NCI-H1417 (cell line): ENCODE measurements around the gene RNF112.
A peak's percentile ranks its signal among the peaks of the same experiment; 100 is the strongest.
"Not testable (repeated sequence)": the region's sequence is repeated elsewhere in the genome, so short reads cannot be mapped to it uniquely, and the experiment has no call there.

Source experiments
- DNase-seq, 3 experiments: peaks; one replicate each; lab custom pipeline; 2025; lab: John Stamatoyannopoulos, UW

The RNF112 gene

GRCh38 chr17:19413761-19414160 lies 2.7 kb downstream of the RNF112 start:
- no peak for DNase-seq

GRCh38 chr17:19414396-19415280 lies 3.6 kb downstream of the RNF112 start:
- no peak for DNase-seq

GRCh38 chr17:19415311-19415710 lies 4.3 kb downstream of the RNF112 start:
- no peak for DNase-seq

DNA sequence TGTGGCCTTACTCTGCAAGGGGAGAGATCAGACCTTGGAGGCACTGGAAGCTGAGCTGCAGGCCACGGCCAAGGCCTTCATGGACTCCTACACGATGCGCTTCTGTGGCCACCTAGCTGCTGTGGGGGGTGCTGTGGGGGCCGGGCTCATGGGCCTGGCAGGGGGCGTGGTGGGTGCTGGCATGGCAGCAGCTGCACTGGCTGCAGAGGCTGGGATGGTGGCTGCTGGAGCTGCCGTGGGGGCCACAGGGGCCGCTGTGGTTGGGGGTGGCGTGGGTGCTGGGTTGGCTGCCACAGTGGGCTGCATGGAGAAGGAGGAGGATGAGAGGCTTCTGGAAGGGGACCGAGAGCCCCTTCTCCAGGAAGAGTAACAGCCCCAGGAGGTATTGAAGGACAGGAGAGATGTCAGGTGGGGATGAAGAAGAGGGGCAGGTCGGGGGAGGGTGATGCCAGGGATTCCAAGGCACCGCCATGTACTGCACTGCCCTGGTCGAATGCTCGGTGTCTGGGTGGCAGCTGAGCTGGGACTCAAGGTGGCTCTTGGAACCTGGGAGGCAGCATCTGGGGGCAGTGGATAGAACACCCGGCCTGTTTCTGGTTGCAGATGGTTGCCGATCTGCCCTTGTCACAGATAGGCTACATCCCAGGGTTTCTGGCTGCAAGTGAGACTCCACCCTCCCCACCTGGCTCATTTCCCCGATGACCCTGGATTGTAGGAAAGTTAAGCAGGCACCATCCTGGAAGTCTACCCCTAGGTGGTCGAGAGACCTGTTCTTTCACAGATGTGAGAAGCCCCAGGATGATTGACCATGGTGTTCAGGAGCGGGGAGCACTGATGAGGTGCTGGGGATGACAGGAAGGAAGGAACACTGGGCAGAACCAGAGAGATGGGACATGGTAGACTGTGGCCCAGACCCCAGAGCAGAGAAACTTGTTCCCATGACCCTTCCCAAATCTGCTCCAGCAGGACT lies 5.1 kb downstream of the RNF112 start:
- no peak for DNase-seq

DNA sequence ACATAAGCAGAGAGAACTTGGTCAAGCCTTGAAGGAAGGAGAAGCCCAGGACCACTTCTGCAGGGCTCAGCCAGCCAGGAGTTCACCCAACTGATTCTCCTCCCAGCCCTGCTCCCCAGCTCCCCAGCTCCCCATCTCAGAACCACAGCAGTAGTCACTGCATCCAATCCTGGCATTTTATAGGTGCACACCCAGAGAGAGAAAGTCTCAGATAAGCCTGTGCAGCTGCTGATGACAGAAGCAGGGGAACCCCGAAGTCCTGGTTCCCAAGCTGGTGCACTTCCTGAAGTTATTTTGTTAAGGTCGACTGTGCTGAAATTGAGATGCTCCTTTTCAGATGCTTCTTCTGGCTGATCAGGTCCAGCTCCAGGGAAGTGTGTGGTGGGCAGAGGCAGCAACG lies 6.6 kb downstream of the RNF112 start:
- no peak for DNase-seq

GRCh38 chr17:19418251-19418992 lies 7.4 kb downstream of the RNF112 start:
- DNase-seq, result no peak

GRCh38 chr17:19421219-19421618 lies 10.2 kb downstream of the RNF112 start:
- no peak for DNase-seq

GRCh38 chr17:19421926-19422325 lies 10.9 kb downstream of the RNF112 start:
- no peak for DNase-seq

GRCh38 chr17:19424934-19425868 lies 14.2 kb downstream of the RNF112 start:
- DNase-seq, result no peak

GRCh38 chr17:19426631-19427030 lies 15.6 kb downstream of the RNF112 start:
- no peak for DNase-seq

DNA sequence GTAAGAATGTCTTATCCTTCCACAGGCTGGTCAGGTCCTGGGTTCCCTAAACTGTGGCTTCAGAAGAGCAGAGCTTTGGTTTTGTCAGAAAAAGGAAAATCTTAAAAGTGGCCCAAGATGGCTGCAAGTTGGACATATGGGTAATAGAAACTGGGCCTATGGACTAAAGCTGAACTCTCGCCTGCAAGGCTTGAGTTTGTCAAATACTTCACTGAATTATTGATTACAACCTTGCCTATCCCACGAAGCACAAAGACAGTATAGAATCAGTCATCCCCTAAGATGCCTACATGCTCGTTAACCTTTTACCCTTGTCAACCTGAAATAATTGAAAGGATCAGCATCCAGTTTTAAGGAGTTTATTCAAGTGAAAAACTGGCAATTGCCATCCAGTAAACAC lies 20.7 kb downstream of the RNF112 start:
- DNase-seq, result no peak

- DNase-seq, result peak in 1 of 3 experiments; percentile 0
Measured at GRCh38 chr17:19433255-19433654, 22.2 kb downstream of the RNF112 start.

DNA sequence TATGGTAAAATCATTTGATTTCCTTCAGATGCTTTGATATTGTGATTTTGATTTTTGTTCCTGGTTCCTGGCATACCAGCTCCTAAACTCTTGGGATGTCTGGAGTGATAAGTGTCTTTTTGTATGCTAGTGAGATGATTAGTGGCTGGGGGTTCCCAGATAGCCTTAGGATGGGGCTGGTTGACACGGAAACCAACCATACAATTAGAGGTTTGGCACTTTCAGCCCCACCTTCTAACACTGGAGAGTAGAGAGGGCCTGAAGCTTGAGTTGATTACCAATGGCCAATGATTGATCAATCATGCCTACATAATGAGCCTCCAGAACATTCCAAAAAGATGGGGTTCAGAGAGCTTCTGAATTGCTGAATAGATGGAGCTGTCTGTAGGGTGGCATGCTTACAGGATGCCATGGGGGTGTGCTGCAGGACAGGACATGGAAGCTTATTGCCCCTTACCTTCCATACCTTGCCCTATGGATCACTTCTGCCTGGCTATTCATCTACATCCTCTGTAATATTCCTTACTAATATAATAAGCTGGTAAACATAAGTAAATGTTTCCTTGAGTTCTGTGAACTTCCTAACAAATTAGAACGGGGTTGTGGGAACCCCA lies 22.8 kb downstream of the RNF112 start:
- DNase-seq, result peak in 1 of 3 experiments; percentile 7

DNA sequence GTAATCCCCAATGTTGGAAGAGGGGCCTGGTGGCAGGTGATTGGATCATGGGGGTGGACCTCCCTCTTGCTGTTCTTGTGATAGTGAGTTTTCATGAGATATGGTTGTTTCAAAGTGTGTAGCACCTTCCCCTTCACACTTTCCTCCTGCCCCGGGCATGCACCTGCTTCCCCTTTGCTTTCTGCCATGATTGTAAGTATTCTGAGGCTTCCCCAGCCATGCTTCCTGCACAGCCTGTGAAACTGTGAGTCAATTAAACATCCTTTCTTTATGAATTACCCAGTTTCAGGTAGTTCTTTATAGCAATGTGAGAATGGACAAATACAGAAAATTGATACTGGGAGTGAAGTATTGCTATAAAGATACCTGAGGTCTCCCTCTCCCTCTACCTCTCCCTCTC lies 29.4 kb downstream of the RNF112 start:
- no peak for DNase-seq

DNA sequence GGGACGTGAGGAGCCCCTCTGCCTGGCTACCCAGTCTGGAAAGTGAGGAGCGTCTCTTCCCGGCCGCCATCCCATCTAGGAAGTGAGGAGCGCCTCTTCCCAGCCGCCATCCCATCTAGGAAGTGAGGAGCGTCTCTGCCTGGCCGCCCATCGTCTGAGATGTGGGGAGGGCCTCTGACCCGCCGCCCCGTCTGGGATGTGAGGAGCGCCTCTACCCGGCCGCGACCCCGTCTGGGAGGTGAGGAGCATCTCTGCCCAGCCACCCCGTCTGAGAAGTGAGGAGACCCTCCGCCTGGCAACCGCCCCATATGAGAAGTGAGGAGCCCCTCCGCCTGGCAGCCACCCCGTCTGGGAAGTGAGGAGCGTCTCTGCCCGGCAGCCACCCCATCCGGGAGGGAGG lies 30.3 kb downstream of the RNF112 start:
- DNase-seq, result not testable (repeated sequence)

GRCh38 chr17:19442731-19443130 lies 31.7 kb downstream of the RNF112 start:
- no peak for DNase-seq

DNA sequence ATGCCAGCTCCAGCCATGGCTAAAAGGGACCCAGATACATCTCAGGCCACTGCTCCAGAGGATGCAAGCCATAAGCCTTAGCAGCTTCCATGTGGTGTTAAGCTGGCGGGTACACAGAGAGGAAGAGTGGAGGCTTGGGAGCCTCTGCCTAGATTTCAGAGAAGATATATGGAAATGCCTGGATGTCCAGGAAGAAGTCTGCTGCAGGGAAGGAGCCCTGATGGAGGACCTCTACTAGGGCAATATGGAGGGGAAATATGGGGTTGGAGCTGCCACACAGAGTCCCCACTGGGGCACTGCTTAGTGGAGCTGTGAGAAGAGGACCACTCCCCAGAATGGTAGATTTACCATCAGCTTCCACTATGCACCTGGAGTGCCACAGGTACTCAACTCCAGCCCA lies 32.1 kb downstream of the RNF112 start:
- no peak for DNase-seq

DNA sequence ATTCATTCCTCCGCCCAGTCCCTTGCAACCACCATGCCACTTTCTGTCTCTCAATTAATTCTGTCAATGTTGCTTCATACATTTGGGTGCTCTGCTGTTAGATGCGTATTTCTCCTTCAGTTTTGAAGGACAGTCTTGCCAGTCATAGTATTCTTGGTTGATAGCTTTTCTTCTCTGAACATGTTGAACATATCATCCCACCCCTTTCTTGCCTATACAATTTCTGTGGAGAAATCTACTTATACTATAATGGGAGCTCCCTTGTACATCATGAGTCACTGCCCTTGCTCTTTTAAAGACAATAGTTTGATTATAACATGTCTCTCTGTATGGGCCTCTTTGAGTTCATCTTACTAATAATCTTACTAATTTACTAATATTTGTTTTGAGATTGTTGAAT lies 34.1 kb downstream of the RNF112 start:
- no peak for DNase-seq

GRCh38 chr17:19446577-19446976 lies 35.5 kb downstream of the RNF112 start:
- DNase-seq, result not testable (repeated sequence)

- DNase-seq, result peak; percentile 47 to 81 (median 56)
Measured at GRCh38 chr17:19447085-19447583, 36.1 kb downstream of the RNF112 start.
